GM10266 (cell line): ENCODE data around the gene MAP3K14.

ENCODE experiments used
- DNase-seq: peaks from one replicate; pipeline ENCODE4 v3.0.0; 2012; ENCODE audit errors: extremely low spot score
- TF ChIP-seq, protein P1 (sequence below): IDR thresholded peaks from 2 replicates; pipeline ENCODE4 v1.5.1; 2012; ENCODE audit warnings: mild to moderate bottlenecking, low read depth; ENCODE audit not compliant: control insufficient read depth, insufficient read depth; ENCODE audit errors: missing control alignments

The MAP3K14 gene

DNA sequence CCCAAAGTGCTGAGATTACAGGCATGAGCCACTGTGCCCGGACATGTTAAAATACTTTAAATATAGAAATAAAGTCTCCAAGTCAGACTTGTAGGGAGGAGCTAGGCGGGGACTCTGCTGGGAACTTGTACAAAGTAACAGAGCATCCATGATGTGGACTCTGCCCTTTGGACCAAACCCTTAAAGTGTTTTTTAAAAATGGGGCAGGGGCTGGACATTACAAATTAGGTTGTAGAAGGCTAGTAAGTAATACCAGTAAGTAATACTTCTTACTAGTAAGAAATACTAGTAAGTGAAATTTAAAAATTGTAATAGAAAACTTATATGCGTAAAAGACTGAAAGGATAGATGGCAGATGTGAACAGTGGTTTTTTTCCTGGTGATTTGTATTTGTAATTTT, 45.2 kb downstream of the MAP3K14 start:
- TF ChIP-seq, protein P1, sequence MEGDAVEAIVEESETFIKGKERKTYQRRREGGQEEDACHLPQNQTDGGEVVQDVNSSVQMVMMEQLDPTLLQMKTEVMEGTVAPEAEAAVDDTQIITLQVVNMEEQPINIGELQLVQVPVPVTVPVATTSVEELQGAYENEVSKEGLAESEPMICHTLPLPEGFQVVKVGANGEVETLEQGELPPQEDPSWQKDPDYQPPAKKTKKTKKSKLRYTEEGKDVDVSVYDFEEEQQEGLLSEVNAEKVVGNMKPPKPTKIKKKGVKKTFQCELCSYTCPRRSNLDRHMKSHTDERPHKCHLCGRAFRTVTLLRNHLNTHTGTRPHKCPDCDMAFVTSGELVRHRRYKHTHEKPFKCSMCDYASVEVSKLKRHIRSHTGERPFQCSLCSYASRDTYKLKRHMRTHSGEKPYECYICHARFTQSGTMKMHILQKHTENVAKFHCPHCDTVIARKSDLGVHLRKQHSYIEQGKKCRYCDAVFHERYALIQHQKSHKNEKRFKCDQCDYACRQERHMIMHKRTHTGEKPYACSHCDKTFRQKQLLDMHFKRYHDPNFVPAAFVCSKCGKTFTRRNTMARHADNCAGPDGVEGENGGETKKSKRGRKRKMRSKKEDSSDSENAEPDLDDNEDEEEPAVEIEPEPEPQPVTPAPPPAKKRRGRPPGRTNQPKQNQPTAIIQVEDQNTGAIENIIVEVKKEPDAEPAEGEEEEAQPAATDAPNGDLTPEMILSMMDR: no peak
- DNase-seq: no peak

DNA sequence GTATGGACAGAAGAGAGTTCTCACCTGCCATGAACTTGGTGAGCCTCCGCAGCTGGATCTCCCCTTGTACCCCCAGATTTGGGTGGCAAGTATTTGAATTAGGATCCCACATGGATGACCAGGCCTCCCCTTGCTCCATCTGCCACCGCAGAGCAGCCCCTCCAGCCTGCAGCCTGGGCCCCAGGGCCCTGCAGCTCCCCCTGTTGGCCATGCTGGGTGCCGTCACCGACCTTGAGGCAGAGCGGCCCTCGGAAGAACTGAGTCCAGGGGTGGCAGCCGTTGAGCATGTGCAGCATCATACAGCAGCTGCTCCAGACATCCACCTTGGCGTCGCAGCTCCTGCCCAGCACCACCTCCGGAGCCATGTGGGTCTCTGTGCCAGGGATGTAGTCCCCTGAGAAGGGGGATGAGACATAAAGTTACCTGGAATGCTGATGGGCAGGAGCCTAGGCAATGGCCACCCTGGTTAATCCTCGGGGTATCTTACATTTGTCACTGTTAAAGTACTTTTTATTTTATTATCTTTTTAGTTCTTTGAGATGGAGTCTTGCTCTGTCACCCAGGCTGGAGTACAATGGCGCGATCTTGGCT, 45.9 kb downstream of the MAP3K14 start:
- DNase-seq: no peak
- TF ChIP-seq, protein P1: peak; percentile 65

DNA sequence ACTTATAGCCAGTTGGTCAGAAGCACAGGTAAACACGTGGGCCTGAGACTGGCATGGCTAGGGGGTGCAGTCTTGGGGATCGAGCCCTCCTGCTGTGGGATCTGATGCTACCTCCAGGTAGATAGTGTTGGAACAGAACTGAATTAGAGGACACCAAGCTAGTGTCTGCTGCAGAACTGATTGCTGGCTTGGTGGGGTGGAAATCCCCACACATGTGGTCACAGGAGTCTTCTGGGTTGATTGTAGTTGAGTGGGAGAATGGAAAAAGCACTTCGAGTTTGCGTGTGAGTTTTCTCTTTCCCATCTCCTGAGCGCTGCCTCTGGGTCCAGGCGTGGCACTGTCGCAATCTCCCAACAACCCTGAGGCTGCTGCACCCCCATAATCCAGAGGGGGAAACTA, 46.9 kb downstream of the MAP3K14 start:
- TF ChIP-seq, protein P1: no peak
- DNase-seq: no peak

DNA sequence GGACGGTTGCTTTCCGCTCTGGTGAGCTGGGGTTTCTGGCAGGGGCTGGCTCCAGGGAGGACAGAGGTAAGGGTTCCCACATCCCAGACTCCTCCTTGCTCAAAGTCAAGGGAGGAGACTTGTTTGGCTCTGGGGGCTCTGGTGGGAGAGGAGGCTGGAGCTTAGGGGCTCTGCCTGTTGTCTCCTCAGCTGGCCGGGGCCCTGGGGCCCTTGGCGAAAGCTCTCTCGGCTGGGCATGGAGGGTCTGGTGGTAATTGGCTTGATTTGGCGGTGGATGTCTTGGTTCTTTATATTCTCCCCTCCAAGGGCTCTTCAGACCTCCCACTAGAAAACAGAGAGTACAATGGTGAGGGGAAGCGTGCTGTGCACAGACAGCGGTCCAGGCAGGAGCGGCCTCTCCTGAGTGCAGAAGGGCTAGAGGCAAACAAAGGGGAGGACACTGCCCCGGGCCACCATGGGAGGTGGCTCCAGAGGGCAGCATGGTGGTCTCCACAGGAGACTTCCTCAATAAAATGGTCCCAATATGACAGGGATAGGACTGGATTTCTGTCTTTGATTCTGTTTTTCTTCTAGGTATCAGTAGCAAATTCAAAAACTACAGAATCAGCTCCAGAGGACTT, 49.3 kb downstream of the MAP3K14 start:
- DNase-seq: no peak
- TF ChIP-seq, protein P1: no peak

DNA sequence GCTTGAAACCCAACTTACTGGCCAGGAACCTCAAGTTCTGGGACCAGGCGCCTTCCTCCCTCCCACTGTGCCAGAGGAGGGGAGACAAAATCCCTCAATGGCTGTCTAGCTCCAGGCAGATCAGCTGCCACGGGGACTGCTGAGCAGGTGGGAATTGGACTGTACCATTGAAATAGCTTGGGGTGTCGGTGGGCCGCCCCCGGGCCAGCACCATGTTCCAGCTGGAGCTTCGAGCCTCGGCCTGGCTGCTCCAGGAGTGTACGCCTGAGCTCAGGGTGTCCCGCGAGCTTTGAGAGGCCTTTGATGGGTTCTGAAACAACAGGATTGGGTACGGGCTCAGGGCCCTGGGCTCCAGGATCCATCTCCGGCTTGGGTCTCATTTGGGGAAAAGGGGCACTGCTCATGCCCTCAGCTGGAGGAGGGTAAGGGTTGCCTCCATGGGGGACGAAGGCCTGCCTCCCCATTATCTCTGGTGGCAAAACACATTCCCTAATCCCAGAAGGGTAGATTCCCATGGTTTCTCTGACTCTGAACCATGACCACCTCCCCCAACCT, 50.4 kb downstream of the MAP3K14 start:
- TF ChIP-seq, protein P1: no peak
- DNase-seq: no peak

DNA sequence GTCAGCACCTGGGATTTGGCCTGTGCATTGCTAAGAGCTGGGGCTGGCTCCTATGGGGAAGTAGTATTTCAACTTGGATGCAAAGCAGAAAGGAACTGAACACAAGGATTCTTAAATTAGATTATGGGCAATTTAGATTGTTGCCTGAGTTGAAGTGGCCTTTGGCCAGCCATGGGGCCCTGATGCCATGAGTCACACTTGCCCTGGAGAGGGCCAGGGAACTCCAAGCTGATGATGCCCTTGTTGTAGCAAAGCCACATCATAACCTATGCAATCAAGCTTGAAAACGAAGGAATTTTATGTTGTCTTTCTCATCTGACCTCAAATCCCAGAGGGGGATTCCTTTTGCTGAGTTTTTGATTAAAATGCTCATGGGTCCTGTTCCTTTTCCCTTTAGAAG, 51.0 kb downstream of the MAP3K14 start:
- TF ChIP-seq, protein P1: no peak
- no peak for DNase-seq

DNA sequence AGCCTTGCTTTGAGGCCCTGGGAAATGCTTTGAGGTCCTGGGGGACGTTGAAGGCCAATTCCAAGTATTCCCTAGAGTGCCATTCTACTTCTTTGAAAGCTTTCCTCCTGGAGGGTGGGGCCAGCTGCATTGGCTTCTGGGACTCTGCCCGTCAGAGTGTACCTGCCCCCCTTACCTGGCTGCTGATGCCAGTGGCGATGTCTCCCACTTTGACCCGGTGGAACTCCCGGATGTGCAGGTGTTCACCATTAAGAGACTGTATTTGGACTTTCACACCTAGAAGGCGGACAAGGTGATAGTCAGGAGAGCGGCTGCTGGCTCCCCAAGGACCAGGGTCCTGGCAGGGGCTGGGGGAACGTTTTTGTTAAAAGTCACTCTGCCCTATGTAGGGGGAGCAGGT, 51.8 kb downstream of the MAP3K14 start:
- no peak for DNase-seq
- TF ChIP-seq, protein P1: no peak
